MCF 10A (cell line): ENCODE measurements around the gene CIPC. TPM values are rescaled to one million over a fixed set of nuclear protein-coding genes. Genes with fewer than 3 reads are reported as not detected.

ENCODE experiments used
- BruUV-seq: library from RNA; stranded (reverse); fragments of 400-500 nt; replicated peaks from 2 replicates; lab custom pipeline; 2021; lab: Mats Ljungman, UMichigan
- CTCF ChIA-PET: fragments of 300-600 bp; sonication (Branson Sonifier 250); formaldehyde crosslinking; extraction: SDS; loops from one replicate; lab custom pipeline; 2021; ENCODE audit warnings: antibody characterized with exemption, inconsistent platforms; lab: Yijun Ruan, JAX
- POLR2A ChIA-PET: fragments of 300-600, 350-650 bp; sonication (Branson Sonifier 250); formaldehyde crosslinking; extraction: SDS; loops from one replicate; lab custom pipeline; 2020; ENCODE audit warnings: antibody characterized with exemption, inconsistent platforms; lab: Yijun Ruan, JAX
- DNase-seq: peaks from one replicate; pipeline ENCODE4 v3.0.0-alpha.2; 2018; ENCODE audit not compliant: unreplicated experiment
- H3K27ac Mint-ChIP-seq: one replicate; pipeline ENCODE4 v1.8.0; 2022; ENCODE audit warnings: mild to moderate bottlenecking, low read depth, mixed read lengths; ENCODE audit not compliant: unreplicated experiment
- H3K27me3 Mint-ChIP-seq: one replicate; pipeline ENCODE4 v1.8.0; 2022; ENCODE audit warnings: mixed read lengths; ENCODE audit not compliant: insufficient read depth, unreplicated experiment
- H3K36me3 Mint-ChIP-seq: one replicate; pipeline ENCODE4 v1.8.0; 2022; ENCODE audit warnings: mild to moderate bottlenecking, moderate library complexity, mixed read lengths; ENCODE audit not compliant: insufficient read depth, unreplicated experiment
- H3K4me1 Mint-ChIP-seq: one replicate; pipeline ENCODE4 v1.8.0; 2022; ENCODE audit warnings: mixed read lengths; ENCODE audit not compliant: insufficient read depth, unreplicated experiment
- H3K4me3 Mint-ChIP-seq: one replicate; pipeline ENCODE4 v1.8.0; 2022; ENCODE audit warnings: mild to moderate bottlenecking, moderate library complexity, mixed read lengths; ENCODE audit not compliant: unreplicated experiment
- H3K9me3 Mint-ChIP-seq: one replicate; pipeline ENCODE4 v1.8.0; 2022; ENCODE audit warnings: mixed read lengths; ENCODE audit not compliant: unreplicated experiment
- intact Hi-C: fragments of 100-400 bp; cut with micrococcal nuclease; formaldehyde crosslinking; loops from 2 replicates; pipeline ENCODE4 v1.14.1; 2022
- total RNA-seq: library from RNA; stranded (reverse); gene quantifications from 2 replicates; pipeline ENCODE4 v1.2.3, GENCODE V29; 2022
- TF ChIP-seq, protein P1 (sequence below): fragments of 200-600 bp; IDR thresholded peaks from one replicate; pipeline ENCODE4 v1.8.0; 2022; ENCODE audit warnings: antibody characterized with exemption, mild to moderate bottlenecking; ENCODE audit not compliant: unreplicated experiment

Gene CIPC
- total RNA-seq, 1 experiment from 2014 or later = 9.7 TPM

DNA sequence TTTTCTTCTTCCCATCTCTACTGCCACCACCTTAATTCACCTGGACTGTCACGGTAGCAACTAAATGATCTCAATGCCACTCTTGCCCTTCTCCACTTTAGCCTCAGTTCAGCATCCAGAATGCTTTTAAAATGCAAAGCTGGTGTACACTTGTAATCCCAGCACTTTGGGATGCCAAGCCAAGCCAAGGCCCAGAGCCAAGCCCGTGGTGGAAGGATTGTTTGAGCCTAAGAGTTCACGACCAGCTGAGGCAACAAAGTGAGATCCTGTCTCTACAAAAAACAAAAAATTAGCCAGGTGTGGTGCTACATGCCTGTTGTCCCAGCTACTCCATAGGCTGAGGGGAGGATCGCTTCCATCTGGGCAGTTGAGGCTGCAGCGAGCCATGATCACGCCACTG is 5.9 kb downstream of the CIPC start:
- intact Hi-C loops = no loop called here
- H3K4me1 Mint-ChIP-seq = peaks cover 35% of the 10 kb centered on the region
- DNase-seq = no peak
- ChIA-PET CTCF (interaction anchor here (0.6 to 2.4 kb wide), 3 partner anchors 9 to 342 kb away, joined by 3 to 9 read pairs (median 7); no protein-coding TSS in a partner anchor), POLR2A (interaction anchor here (1.6 kb wide), 1 partner anchor 19 kb away, joined by 4 read pairs; no protein-coding TSS in a partner anchor)
- H3K27ac Mint-ChIP-seq = peak overlapping the region; percentile 70
- H3K36me3 Mint-ChIP-seq = peaks cover 34% of the 10 kb centered on the region
- TF ChIP-seq, protein P1, sequence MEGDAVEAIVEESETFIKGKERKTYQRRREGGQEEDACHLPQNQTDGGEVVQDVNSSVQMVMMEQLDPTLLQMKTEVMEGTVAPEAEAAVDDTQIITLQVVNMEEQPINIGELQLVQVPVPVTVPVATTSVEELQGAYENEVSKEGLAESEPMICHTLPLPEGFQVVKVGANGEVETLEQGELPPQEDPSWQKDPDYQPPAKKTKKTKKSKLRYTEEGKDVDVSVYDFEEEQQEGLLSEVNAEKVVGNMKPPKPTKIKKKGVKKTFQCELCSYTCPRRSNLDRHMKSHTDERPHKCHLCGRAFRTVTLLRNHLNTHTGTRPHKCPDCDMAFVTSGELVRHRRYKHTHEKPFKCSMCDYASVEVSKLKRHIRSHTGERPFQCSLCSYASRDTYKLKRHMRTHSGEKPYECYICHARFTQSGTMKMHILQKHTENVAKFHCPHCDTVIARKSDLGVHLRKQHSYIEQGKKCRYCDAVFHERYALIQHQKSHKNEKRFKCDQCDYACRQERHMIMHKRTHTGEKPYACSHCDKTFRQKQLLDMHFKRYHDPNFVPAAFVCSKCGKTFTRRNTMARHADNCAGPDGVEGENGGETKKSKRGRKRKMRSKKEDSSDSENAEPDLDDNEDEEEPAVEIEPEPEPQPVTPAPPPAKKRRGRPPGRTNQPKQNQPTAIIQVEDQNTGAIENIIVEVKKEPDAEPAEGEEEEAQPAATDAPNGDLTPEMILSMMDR = no peak
- H3K27me3 Mint-ChIP-seq = no peaks in the 10 kb centered on the region
- no TSS peak for BruUV-seq
- H3K4me3 Mint-ChIP-seq = no peak overlapping the region
- H3K9me3 Mint-ChIP-seq = no peaks in the 10 kb centered on the region

DNA sequence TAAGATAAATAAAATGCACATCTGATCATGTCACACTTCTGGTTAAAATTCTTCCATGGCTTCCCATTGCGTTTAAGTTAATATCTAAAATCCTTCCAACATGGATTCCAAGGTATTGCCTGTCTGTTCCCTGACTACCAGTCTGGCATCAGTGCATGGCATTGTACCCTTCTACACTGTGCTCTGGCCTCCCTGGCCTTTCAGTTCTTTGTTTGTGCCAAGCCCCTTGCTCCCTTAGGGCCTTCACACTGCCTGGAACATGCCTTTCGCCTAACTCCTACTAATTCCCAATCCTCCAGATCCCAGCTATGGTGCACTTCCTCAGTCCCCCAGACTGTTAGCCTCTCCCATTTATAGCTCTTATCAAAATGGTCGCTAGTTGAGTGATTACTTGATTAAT is 6.3 kb downstream of the CIPC start:
- ChIA-PET POLR2A (interaction anchor here (1.6 kb wide), 1 partner anchor 18 kb away, joined by 4 read pairs; no protein-coding TSS in a partner anchor), CTCF (interaction anchor here (2.2 to 2.4 kb wide), 2 partner anchors 9 to 231 kb away, joined by 7 to 9 read pairs; no protein-coding TSS in a partner anchor)
- BruUV-seq = no TSS peak
- TF ChIP-seq, protein P1 = no peak
- Mint-ChIP-seq H3K4me1 (peaks cover 30% of the 10 kb centered on the region), H3K36me3 (peaks cover 38% of the 10 kb centered on the region), H3K27me3 (no peaks in the 10 kb centered on the region), H3K27ac (peak overlapping the region; percentile 70), H3K4me3 (no peak overlapping the region), H3K9me3 (no peaks in the 10 kb centered on the region)
- intact Hi-C loops = no loop called here
- no peak for DNase-seq

DNA sequence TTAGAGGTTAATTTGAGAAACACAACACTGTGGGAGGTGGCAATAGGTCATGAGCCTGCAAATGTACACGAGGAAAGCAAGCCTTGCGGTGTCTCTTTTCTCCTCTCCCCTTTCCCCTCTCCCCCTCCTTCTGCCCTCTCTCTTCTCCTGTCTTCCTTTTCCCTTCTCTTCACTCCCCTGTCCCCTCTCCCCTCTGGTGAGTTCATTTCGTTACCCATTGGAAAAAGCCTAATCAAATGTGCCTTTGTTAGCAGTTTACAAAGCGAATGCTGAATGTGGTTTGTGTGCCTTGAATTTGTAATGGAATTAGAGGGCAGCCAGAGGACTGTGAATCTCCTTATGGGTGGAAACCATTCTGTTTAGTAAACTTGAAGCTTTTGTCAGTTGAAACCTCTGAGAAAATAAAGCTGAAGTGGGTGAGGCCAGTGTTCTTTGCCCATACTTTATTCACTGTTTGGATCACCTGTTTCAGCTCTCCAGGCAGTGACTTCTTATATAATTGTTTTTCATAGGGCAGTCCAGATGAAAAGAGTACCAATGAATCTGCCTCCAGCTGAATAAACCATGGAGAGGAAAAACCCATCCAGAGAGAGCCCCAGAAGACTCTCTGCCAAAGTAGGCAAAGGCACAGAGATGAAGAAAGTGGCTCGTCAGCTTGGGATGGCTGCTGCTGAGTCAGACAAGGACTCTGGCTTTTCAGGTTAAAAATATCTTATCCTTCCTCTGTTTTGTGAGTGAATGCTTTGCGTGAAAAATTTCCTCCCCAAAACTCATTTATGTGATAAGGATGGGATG is 7.3 kb downstream of the CIPC start:
- ChIA-PET CTCF (interaction anchor here (0.5 to 2.4 kb wide), 5 partner anchors 8 to 232 kb away, joined by 3 to 9 read pairs (median 7); no protein-coding TSS in a partner anchor), POLR2A (no interaction called here)
- no peaks in the 10 kb centered on the region for H3K27me3 Mint-ChIP-seq
- BruUV-seq = no TSS peak
- H3K4me3 Mint-ChIP-seq = no peak overlapping the region
- intact Hi-C loops = no loop called here
- no peaks in the 10 kb centered on the region for H3K9me3 Mint-ChIP-seq
- TF ChIP-seq, protein P1 = no peak
- peaks cover 47% of the 10 kb centered on the region for H3K36me3 Mint-ChIP-seq
- H3K4me1 Mint-ChIP-seq = peaks cover 26% of the 10 kb centered on the region
- DNase-seq = no peak
- H3K27ac Mint-ChIP-seq = no peak overlapping the region

DNA sequence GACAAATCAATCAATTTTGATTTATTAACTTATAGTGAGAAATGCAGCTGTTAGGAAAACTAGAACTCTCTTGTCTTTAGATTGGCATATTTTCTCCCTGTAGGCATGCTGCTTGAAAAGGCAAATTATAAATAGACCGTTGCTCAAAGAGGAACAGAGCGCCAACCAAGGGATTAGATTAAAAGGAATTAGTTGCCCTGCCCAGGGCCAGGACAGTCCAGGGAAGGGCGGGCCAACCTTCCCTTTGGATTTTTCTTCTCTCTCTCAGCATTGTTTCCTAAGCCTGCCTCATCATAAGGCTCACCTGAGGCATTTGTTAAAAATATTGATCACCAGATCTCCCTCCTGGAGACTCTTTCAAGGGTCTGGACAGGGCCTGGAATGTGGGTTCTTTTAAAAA is 8.6 kb downstream of the CIPC start:
- H3K4me1 Mint-ChIP-seq = peaks cover 13% of the 10 kb centered on the region
- no TSS peak for BruUV-seq
- H3K4me3 Mint-ChIP-seq = no peak overlapping the region
- H3K27me3 Mint-ChIP-seq = no peaks in the 10 kb centered on the region
- no peak overlapping the region for H3K27ac Mint-ChIP-seq
- DNase-seq = no peak
- TF ChIP-seq, protein P1 = no peak
- peaks cover 60% of the 10 kb centered on the region for H3K36me3 Mint-ChIP-seq
- intact Hi-C loops = no loop called here
- no peaks in the 10 kb centered on the region for H3K9me3 Mint-ChIP-seq
- ChIA-PET CTCF (interaction anchor here (1.0 kb wide), 1 partner anchor 194 kb away, joined by 9 read pairs; no protein-coding TSS in a partner anchor), POLR2A (no interaction called here)
